GM21529 (cell line): ENCODE measurements around the gene TMC1.
"Not testable (repeated sequence)": the region's sequence is repeated elsewhere in the genome, so short reads cannot be mapped to it uniquely, and the experiment has no call there.

Source experiments
- ATAC-seq: cut with Tn5 transposase; IDR thresholded peaks from one replicate; pipeline ENCODE4 v1.9.1; 2021; ENCODE audit not compliant: unreplicated experiment

Gene TMC1

DNA sequence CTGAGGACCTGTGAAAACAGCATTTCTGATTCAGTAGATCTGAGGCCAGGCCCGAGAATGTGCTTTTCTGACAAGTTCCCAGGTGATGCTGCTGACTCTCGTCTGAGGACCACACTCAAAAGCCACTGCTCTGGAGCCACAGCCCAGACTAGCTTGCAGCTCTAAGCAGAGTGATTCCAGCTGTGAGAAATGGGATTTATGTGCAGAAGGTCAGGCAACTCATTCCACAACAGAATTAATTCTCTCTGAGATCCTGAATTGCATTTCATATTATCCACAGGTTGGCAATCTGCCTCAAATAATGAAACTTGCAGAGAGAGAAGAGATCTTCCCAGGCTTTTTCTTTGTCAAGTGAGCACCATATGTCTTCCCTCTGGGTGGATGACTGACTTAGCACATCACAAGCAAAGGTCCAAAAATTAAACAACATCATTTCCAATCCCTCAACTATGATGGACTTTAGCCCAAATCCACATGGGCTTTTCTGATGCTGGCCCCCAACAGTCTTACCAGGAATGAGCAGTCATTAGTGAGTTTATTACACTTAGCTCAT lies 291.2 kb downstream of the TMC1 start:
- ATAC-seq: no peak

DNA sequence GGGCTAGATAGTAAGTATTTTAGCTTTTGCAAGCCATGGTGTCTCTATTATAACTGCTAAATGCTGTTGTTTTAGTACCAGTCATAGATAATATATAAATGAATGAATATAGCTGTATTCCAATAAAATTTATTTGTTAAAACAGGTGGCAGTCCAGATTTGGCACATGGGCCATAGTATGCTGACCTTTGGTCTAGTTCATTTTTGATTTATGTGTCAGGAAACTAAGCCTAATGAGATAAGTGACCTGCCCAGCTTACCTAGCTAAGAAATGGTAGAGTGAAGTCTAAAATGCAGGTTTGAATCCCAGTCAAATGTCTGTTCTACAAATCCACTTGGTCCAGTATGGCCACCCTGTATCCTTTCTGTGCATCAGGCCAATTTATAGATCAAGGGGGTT lies 292.1 kb downstream of the TMC1 start:
- no peak for ATAC-seq

GRCh38 chr9:72814083-72814597 lies 292.7 kb downstream of the TMC1 start:
- no peak for ATAC-seq

- ATAC-seq: no peak
Observed at GRCh38 chr9:72816666-72817065, 295.3 kb downstream of the TMC1 start.

GRCh38 chr9:72817413-72817812 lies 296.0 kb downstream of the TMC1 start:
- ATAC-seq: no peak

- ATAC-seq: no peak
Observed at GRCh38 chr9:72818385-72818784, 297.0 kb downstream of the TMC1 start.

DNA sequence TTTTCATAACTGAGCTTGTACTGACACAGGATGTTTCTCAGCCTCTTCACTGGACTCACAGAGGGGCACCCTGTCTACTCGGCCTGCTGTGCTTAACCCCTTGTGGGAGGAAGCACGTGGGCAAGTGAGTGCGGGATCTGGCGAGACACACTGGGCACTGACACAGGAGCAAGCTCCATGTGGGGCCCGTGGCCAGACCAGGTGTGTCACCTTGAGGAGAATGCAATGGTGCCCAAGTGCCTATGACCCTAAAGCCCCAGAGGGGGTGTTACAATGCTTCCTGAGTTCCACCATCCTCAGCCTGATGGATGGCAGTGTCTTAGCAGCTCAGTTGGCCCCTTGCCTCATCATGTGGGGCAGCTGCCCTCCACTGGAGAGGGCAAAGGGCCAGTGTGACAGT lies 302.6 kb downstream of the TMC1 start:
- ATAC-seq: no peak

DNA sequence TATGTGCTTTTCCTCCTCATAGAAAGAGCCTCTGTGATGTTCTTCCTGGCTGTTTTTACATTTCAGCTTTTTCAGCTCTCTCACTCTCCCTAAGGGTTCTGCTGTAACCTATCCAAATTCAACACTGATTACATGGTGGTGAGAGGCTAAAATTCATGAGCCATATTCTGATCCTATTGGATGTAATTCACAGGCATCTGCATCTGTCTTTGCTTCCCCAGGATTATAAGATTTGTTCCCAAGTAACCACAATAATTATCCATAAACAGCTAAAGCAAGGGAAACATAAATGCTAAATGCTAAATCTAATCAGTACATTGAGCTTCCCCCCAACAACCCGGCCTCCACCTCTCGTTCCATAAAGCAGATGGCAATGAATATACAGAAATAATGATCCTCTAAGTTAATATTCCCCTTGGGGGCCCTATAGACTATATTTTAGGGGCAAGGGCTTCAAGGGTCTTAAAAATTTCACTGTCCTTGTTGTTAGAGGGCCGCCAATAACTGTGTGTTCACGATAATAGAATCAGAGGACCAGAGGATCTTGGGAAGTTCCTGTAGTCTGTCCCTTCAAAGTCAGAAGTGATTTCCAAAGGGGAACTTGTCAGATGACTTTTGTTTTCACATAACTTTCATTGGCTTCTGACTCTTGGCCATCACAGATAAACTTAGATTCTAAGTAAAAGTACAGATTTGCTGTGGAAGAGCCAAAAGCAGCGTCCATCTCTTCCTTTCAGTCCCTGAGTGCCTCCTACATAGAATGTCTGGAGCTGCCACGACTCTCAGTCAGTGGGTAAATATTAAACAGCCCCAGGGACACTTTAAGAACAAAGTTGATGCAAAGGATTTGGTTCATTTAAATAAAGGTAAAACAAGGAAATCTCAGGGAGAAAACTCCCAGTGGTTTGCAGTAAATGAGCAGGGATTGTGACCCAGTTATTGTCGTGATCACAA lies 305.9 kb downstream of the TMC1 start:
- no peak for ATAC-seq

DNA sequence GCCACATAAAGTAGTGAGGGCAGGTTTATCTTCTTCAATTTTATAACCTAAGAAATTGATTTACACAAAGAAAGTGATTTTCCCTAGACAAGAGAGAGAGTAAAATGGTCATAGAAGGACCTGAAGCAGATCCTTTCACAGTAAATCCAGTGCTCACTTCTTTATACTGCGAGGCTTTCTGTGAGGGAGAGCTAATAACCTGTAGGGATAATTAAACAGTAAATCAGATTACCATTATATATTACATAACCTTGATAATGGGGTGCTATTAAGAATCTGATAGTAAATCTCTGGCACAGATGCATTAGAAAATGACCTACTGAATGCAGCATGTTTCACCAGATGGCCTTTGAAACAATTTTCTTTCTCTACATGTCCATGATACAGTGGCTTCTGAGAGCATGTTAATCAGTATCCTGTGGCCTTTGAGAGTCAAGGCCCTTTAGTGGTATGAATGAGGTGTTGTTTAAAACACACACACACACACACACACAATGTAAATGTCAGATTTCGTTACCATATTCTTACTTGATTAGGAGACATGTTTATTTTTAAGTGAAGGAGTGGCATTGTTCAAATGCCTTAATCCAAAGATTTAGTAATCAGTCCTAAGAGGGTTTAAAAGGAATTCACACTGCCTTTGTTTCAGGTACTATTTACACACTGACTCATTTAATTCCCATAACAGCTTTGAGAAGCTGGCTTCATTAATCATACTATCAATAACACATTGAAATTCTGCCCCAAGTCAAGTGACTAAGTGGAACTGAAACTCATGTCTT lies 306.7 kb downstream of the TMC1 start:
- no peak for ATAC-seq

GRCh38 chr9:72834994-72835393 lies 313.6 kb downstream of the TMC1 start:
- ATAC-seq: no peak

DNA sequence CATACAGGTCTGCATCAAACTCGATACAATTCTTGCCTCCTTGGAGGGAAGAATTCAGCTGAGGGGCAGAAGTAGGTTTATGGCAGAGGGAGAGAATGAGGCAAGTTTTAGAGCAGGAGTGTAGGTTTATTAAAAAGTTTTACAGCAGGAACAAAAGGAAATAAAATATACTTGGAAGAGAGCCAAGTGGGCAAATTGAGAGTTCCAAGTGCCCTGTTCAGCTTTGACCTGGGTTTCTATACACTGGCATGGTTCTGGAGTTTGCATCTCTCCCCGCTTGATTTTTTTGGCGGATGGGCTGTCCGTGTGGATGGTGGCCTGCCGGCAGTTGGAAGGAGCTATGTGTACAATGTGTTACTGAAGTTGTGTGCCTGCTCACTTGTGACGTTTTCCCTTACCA lies 315.4 kb downstream of the TMC1 start:
- ATAC-seq: no peak

- no peak for ATAC-seq
Observed at GRCh38 chr9:72839085-72839484, 317.7 kb downstream of the TMC1 start.

GRCh38 chr9:72843520-72844439 lies 322.4 kb downstream of the TMC1 start:
- no peak for ATAC-seq

- ATAC-seq: no peak
Observed at GRCh38 chr9:72844440-72844768, 323.0 kb downstream of the TMC1 start.

DNA sequence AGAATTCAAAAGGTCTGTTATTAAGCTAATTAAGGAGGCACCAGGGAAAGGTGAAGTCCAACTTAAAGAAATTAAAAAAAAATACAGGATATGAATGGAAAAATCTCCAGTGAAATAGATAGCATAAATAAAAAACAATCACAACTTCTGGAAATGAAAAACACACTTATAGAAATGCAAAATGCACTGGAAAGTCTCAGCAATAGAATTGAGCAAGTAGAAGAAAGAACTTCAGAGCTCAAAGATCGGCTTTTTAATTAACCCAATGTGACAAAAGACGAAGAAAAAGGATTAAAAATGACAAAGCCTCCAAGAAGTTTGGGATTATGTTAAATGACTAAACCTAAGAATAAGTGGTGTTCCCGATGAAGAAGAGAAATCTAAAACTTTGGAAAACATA lies 323.6 kb downstream of the TMC1 start:
- not testable (repeated sequence) for ATAC-seq

- not testable (repeated sequence) for ATAC-seq
Observed at GRCh38 chr9:72850209-72850608, 328.8 kb downstream of the TMC1 start.

DNA sequence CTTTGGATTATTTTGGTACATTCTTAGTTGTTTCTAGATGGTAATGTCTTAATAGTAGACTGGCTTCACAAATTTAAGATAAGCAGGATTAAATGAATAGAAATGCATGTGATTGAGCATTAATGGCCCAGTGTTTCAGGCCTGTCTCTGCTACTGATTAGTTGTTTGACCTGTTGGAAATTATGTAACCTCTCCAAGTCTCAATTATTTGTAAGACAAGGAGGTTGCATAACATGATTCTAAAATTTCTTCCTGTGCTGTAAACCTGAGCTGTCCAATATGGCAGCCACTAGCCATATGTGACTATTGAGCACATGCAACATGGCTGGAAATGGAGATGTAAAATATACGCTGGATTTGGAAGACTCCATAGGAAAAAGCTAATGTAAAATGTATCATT lies 333.9 kb downstream of the TMC1 start:
- no peak for ATAC-seq

GRCh38 chr9:72855890-72856523 lies 334.6 kb downstream of the TMC1 start:
- ATAC-seq: no peak

DNA sequence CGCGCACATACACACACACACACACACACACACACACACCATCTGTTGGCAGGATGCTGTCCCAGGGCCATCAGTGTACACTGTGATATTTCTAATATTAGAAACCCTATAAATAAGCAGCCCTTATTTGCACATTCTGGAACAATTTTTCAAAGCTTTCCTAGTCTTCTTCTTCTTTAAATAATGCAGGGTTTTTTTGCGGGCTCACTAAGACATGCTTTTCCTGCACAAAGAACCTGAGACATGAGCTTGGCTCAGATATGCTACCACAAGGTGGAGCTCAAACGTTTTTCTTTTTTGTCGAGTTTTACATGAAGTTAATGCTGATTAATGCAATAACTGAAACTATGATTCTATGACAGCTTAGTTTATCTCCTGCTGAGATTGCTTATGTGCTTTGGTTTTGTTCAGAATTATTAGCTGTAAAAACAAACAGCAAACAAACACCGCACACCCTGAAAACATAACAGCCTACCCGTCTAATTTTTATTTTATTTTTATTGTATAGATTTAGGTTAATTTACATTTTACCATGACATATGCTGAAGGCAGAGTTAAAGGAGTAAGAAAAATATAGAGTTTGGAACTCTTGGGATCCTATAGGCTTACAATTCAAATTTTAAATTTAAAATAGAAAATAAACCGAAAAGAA lies 335.7 kb downstream of the TMC1 start:
- ATAC-seq: no peak

DNA sequence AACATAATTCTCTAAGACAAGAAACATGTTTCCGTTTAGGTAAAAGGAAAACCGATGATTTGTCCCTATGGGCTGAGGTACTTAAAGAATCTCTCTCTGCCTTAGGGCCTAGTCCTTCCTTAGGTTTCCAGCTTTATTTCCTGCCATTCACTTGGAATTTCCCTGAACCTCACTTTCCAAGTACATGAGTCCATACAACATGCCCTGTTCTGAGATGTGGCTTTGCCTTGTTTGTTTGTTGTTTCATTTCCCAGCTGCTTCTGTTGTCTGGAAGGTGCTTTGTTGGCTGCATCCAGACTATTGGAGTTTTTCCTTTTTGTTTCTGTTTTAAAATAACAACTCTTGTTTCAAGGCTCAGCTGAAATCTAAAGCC lies 336.2 kb downstream of the TMC1 start:
- no peak for ATAC-seq
